ENCODE measurements around the gene WDR18.

DNA sequence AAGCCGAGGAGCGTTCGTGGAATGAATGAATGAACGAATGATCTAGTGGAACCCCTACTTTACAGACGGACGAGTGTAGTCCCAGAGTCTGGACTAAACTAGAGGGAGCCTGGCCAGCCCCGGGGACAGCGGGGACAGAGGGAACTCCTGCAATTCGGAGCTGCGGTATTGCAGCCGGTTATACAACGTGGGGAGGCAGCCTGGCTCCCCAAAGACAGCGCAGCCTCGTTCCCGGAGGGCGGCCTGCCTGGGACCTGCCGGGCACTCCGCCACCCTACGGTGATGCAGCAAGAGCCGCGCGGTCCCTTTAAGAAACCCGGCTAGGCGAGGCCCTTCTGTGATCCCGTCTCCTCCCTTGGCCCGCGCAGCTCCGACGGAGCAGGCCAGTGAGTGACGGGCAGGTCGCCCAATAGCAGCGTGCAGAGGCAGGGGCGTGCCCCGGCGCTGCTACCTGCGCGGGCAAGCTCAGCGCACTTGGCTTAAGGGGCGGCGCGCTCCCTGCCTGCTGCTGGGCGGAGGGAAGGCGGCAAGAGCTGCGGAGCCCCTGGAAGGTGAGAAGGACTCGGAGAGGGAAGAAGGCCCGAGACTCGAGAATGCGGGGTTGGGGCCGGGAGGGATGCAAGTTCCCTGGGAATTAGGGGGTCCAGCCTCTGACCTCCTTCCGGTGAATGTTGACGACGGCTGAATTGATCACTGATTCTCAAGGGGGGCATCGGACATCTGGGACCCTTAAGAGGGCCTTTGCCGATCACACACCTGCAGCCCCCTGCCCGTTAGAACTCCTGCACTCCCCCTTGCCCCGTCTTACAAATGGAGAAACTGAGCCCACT lies 55.7 kb downstream of the WDR18 start, which contains the start of gene ABCA7:
- TF ChIP-seq, protein P1, sequence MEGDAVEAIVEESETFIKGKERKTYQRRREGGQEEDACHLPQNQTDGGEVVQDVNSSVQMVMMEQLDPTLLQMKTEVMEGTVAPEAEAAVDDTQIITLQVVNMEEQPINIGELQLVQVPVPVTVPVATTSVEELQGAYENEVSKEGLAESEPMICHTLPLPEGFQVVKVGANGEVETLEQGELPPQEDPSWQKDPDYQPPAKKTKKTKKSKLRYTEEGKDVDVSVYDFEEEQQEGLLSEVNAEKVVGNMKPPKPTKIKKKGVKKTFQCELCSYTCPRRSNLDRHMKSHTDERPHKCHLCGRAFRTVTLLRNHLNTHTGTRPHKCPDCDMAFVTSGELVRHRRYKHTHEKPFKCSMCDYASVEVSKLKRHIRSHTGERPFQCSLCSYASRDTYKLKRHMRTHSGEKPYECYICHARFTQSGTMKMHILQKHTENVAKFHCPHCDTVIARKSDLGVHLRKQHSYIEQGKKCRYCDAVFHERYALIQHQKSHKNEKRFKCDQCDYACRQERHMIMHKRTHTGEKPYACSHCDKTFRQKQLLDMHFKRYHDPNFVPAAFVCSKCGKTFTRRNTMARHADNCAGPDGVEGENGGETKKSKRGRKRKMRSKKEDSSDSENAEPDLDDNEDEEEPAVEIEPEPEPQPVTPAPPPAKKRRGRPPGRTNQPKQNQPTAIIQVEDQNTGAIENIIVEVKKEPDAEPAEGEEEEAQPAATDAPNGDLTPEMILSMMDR (IDR thresholded peaks at IDR 0.05; ENCODE audit: low read length): no peak
- TF ChIP-seq EZH2 (IDR thresholded peaks at IDR 0.05; ENCODE audit: borderline replicate concordance, low read length): no peak

All from OCI-LY1 (cell line).